ENCODE data around the gene SIDT1. TPM values are rescaled to one million over a fixed set of nuclear protein-coding genes. Genes with fewer than 3 reads are reported as not detected.

SIDT1 gene
- total and polyA plus RNA-seq, 4 donors: 0.08 to 2.2 (median 0.82) TPM

GRCh38 chr3:113585720-113586119, 53.4 kb downstream of the SIDT1 start:
- H3K27me3 ChIP-seq (ENCODE audit: control insufficient read depth in 4 of 4, insufficient read depth in 4 of 4, low read length in 3 of 4): no peaks in the 10 kb centered on the region
- no peak overlapping the region for H3K4me3 ChIP-seq (ENCODE audit: low read depth in 1 of 3, low read length in 3 of 3)
- no peaks in the 10 kb centered on the region for H3K4me1 ChIP-seq (ENCODE audit: control insufficient read depth in 4 of 4, insufficient read depth in 4 of 4, low read length in 3 of 4)
- H3K9ac ChIP-seq (ENCODE audit: low read depth in 1 of 2, low read length in 2 of 2): no peak overlapping the region
- 86% methylated on average over 3 of the region's 3 CpGs for WGBS
- no peaks in the 10 kb centered on the region for H3K9me3 ChIP-seq (ENCODE audit: control insufficient read depth in 4 of 4, low read length in 3 of 4)
- DNase-seq (ENCODE audit: low spot score): no peak
- TF ChIP-seq HNF4G (IDR thresholded peaks at IDR 0.05): no peak
- TF ChIP-seq NR2F2 (IDR thresholded peaks at IDR 0.05): no peak
- TF ChIP-seq SP1 (IDR thresholded peaks at IDR 0.05): no peak
- no peak for TF ChIP-seq REST (IDR thresholded peaks at IDR 0.05)
- TF ChIP-seq, protein P1, sequence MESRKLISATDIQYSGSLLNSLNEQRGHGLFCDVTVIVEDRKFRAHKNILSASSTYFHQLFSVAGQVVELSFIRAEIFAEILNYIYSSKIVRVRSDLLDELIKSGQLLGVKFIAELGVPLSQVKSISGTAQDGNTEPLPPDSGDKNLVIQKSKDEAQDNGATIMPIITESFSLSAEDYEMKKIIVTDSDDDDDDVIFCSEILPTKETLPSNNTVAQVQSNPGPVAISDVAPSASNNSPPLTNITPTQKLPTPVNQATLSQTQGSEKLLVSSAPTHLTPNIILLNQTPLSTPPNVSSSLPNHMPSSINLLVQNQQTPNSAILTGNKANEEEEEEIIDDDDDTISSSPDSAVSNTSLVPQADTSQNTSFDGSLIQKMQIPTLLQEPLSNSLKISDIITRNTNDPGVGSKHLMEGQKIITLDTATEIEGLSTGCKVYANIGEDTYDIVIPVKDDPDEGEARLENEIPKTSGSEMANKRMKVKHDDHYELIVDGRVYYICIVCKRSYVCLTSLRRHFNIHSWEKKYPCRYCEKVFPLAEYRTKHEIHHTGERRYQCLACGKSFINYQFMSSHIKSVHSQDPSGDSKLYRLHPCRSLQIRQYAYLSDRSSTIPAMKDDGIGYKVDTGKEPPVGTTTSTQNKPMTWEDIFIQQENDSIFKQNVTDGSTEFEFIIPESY (IDR thresholded peaks at IDR 0.05): no peak
- TF ChIP-seq RXRA (IDR thresholded peaks at IDR 0.05): no peak
- no peak for TF ChIP-seq RAD21 (IDR thresholded peaks at IDR 0.05)
- TF ChIP-seq MAX (IDR thresholded peaks at IDR 0.05): no peak
- no peak for TF ChIP-seq ATF3 (IDR thresholded peaks at IDR 0.05)
- no peaks in the 10 kb centered on the region for H3K36me3 ChIP-seq (ENCODE audit: control insufficient read depth in 4 of 4, insufficient read depth in 3 of 4, low read depth in 1 of 4, low read length in 3 of 4)
- no peak overlapping the region for H3K27ac ChIP-seq (ENCODE audit: low read depth in 1 of 2, low read length in 2 of 2)

- TF ChIP-seq RAD21 (IDR thresholded peaks at IDR 0.05) (no peak), FOXA1 (IDR thresholded peaks at IDR 0.05) (no peak), FOXA2 (IDR thresholded peaks at IDR 0.05) (no peak)
- H3K9ac ChIP-seq (ENCODE audit: low read depth in 1 of 2, low read length in 2 of 2): no peak overlapping the region
- no peaks in the 10 kb centered on the region for H3K27me3 ChIP-seq (ENCODE audit: control insufficient read depth in 4 of 4, insufficient read depth in 4 of 4, low read length in 3 of 4)
- H3K4me3 ChIP-seq (ENCODE audit: low read depth in 1 of 3, low read length in 3 of 3): no peak overlapping the region
- H3K4me1 ChIP-seq (ENCODE audit: control insufficient read depth in 4 of 4, insufficient read depth in 4 of 4, low read length in 3 of 4): no peaks in the 10 kb centered on the region
- no peaks in the 10 kb centered on the region for H3K9me3 ChIP-seq (ENCODE audit: control insufficient read depth in 4 of 4, low read length in 3 of 4)
- DNase-seq (ENCODE audit: low spot score): no peak
- no peaks in the 10 kb centered on the region for H3K36me3 ChIP-seq (ENCODE audit: control insufficient read depth in 4 of 4, insufficient read depth in 3 of 4, low read depth in 1 of 4, low read length in 3 of 4)
- no peak overlapping the region for H3K27ac ChIP-seq (ENCODE audit: low read depth in 1 of 2, low read length in 2 of 2)
- 95% methylated on average over 2 of the region's 2 CpGs for WGBS
Measured at GRCh38 chr3:113588806-113589205, 56.5 kb downstream of the SIDT1 start.

DNA sequence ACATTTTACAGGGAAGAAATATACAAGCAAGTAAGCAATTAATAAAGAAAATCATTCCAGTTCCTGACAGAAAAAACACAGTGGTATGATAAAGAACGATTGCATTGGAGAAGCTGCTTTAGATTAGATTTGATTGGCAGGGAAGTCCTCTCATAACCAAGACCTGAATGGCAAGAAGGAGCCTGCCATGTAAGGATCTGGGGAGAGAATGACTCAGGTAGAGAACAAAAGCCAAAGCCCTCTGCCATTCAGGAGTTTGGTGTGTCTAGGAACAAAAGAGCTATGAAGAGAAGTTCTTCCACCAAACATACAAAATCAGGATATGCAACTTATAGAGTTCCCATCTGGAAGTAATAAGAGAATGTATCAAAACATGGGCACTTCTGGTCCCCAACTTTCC, 57.6 kb downstream of the SIDT1 start:
- Histone ChIP-seq H3K9me3 (ENCODE audit: control insufficient read depth in 4 of 4, low read length in 3 of 4) (no peaks in the 10 kb centered on the region), H3K4me3 (ENCODE audit: low read depth in 1 of 3, low read length in 3 of 3) (no peak overlapping the region), H3K4me1 (ENCODE audit: control insufficient read depth in 4 of 4, insufficient read depth in 4 of 4, low read length in 3 of 4) (no peaks in the 10 kb centered on the region), H3K9ac (ENCODE audit: low read depth in 1 of 2, low read length in 2 of 2) (no peak overlapping the region), H3K36me3 (ENCODE audit: control insufficient read depth in 4 of 4, insufficient read depth in 3 of 4, low read depth in 1 of 4, low read length in 3 of 4) (no peaks in the 10 kb centered on the region), H3K27me3 (ENCODE audit: control insufficient read depth in 4 of 4, insufficient read depth in 4 of 4, low read length in 3 of 4) (no peaks in the 10 kb centered on the region), H3K27ac (ENCODE audit: low read depth in 1 of 2, low read length in 2 of 2) (no peak overlapping the region)
- DNase-seq (ENCODE audit: low spot score): no peak
- WGBS: 61% methylated on average over 1 of the region's 1 CpG
- TF ChIP-seq FOXA1 (IDR thresholded peaks at IDR 0.05): no peak
- TF ChIP-seq, protein P1 (IDR thresholded peaks at IDR 0.05): no peak
- no peak for TF ChIP-seq SP1 (IDR thresholded peaks at IDR 0.05)
- TF ChIP-seq, protein P2, sequence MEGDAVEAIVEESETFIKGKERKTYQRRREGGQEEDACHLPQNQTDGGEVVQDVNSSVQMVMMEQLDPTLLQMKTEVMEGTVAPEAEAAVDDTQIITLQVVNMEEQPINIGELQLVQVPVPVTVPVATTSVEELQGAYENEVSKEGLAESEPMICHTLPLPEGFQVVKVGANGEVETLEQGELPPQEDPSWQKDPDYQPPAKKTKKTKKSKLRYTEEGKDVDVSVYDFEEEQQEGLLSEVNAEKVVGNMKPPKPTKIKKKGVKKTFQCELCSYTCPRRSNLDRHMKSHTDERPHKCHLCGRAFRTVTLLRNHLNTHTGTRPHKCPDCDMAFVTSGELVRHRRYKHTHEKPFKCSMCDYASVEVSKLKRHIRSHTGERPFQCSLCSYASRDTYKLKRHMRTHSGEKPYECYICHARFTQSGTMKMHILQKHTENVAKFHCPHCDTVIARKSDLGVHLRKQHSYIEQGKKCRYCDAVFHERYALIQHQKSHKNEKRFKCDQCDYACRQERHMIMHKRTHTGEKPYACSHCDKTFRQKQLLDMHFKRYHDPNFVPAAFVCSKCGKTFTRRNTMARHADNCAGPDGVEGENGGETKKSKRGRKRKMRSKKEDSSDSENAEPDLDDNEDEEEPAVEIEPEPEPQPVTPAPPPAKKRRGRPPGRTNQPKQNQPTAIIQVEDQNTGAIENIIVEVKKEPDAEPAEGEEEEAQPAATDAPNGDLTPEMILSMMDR (IDR thresholded peaks at IDR 0.05; ENCODE audit: low read depth, low read length, missing input control): no peak
- no peak for TF ChIP-seq HNF4G (IDR thresholded peaks at IDR 0.05)
- TF ChIP-seq TAF1 (conservative IDR thresholded peaks at IDR 0.05): no peak
- no peak for TF ChIP-seq HNF4A (conservative IDR thresholded peaks at IDR 0.05)
- TF ChIP-seq RXRA (IDR thresholded peaks at IDR 0.05): no peak
- TF ChIP-seq YY1 (IDR thresholded peaks at IDR 0.05): no peak
- TF ChIP-seq GABPA (IDR thresholded peaks at IDR 0.05 in 1 of 2, conservative IDR thresholded peaks at IDR 0.05 in 1 of 2): no peak
- TF ChIP-seq EGR1 (IDR thresholded peaks at IDR 0.05; ENCODE audit: low read depth in 2 of 2): no peak
- no peak for TF ChIP-seq JUND (IDR thresholded peaks at IDR 0.05)

Measured in liver (tissue), 9 donors.